ENCODE results near the gene RNF19B.
A peak's percentile ranks its signal among the peaks of the same experiment; 100 is the strongest.

Gene RNF19B

DNA sequence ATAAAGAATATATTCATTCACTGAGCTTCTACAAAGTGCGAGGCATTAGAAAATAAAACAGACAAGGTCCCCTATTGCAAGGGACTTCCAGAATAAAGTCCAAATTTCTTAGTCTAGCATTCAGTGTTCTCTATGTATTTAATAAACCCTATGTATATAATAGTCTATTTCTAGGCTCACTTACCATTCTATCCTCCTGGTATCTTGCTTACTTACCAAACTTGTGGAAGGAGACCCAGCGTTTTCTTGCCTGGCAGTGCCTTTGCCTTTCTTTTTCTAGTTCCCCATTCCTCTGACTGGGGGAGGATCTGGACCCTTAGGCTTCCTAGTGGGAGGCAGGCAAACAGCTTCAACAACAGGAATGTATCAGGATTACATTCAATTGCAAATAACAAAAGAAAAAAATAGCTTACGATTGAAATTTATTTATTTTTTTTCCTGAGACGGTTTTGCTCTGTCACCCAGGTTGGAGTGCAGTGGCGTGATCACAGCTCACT is 690 bp upstream of the RNF19B start:
- no peak for DNase-seq

GRCh38 chr1:32963746-32964460 is 706 bp downstream of the RNF19B start:
- peak; percentile 68 for DNase-seq

- no peak for DNase-seq
Measured at GRCh38 chr1:32962248-32962896, 2.2 kb downstream of the RNF19B start.

DNA sequence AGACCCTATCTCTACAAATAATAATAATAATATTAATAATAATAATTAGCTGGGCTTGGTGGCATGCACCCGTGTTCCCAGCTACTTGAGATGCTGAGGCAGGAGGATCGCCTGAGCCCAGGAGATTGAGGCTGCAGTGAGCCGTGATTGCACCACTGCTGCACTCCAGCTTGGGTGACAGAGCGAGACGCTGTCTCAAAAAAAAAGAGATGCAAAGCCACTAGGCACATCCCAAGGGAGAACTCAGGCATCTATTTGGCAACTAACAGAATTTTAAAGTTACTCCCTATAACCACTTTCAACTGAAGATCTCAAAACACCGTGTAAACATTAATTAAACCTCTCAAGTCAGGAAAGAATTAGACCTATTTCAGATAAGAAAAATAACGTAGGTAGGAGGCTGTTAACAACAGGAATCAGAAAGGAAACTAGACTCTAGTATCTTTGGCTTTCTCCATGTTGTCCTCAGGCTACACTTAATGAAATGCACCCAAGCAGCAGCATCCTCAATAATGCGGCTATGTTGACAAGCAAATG is 3.7 kb downstream of the RNF19B start:
- no peak for DNase-seq

DNA sequence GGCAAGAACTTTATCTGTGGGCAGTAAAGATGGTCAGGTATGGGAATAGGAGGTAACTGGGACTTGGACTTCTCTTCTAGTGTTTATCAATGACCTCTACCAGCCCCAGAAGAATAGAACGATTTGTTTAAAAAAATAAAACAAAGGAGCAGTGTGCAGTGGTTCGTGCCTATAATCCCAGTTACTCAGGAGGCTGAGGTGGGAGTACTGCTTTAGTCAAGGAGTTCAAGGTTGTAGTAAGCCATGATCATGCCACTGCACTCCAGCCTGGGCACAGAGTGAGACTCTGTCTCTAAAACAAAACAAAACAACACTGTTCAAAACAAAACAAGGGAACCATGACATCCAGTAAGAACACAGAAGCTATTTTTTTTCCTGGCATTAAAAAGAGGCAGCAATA is 4.3 kb downstream of the RNF19B start:
- no peak for DNase-seq

DNA sequence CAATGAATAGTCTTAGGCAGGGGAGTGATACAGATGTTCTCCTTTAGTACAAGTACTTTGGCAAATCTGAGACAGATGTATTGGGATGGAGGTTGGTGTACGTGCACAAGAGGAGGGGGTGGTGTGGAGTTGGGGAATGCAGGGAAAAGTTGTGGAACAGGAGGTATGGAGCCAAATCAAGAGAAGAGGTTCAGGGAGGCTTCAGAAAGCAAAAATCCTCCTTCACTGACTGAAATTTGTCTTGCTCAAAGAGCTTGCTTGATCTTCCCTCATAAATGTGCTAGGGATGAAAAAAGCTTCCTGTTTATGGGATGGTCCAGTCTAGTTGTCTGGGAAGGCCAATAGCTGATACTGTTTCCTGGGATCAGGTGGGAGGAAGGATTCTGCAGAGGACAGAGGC is 5.8 kb downstream of the RNF19B start:
- DNase-seq: no peak

DNA sequence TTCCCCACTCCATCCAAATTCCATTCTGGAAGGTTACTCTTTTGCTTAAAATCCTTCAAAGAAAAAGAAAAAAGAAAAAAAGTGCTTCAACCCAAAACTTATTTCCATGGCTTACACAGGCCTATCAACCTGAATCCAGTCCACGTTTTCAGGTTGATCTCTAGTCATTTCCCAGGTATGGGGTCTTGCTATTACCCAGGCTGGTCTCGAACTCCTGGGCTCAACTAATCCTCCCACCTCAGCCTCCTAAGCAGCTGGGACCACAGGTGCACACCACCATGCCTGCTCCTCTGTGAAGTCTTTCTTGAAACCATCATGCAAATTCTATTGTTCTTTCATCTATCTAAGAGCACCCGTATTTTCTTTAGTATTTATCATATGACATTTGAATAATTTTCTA is 7.6 kb downstream of the RNF19B start:
- no peak for DNase-seq

GRCh38 chr1:32954168-32954567 is 10.4 kb downstream of the RNF19B start:
- no peak for DNase-seq

GRCh38 chr1:32953495-32953894 is 11.1 kb downstream of the RNF19B start:
- no peak for DNase-seq

- no peak for DNase-seq
Measured at GRCh38 chr1:32949519-32949918, 15.1 kb downstream of the RNF19B start.

- no peak for DNase-seq
Measured at GRCh38 chr1:32948905-32949304, 15.7 kb downstream of the RNF19B start.

- DNase-seq: no peak
Measured at GRCh38 chr1:32948390-32948722, 16.3 kb downstream of the RNF19B start.

DNA sequence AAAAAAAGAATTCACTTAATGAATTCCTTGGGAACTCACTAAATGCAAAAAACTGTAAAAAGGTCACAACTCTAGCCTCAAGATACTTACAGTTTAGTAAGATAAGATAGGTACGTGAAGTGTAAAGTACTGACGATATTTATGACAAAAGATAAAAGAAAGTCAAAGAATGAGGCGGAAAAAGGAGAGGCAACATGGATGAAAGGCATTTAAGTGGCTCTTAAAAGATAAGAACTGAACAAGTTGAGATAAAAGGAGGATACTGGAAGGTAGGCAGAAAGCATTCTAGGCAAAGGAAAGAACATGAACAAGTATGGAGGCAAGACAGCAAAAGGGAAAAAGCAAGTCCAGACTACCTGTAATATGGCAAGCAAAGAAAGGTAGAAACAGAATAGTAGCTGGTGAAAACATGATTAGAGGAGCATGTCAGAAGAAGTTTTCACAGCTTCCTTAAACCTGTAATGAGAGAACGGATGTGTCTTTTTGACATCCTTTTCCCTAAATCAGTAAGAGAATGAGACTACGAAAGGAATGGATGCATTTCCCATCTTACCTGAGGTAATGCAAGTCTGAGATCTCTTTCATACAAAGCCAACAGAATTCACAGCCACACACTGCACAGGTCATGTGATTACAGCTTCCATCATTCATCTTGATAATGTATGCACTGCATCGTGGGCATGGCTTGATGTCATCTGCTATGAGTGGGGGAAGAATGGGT is 16.8 kb downstream of the RNF19B start:
- no peak for DNase-seq

DNA sequence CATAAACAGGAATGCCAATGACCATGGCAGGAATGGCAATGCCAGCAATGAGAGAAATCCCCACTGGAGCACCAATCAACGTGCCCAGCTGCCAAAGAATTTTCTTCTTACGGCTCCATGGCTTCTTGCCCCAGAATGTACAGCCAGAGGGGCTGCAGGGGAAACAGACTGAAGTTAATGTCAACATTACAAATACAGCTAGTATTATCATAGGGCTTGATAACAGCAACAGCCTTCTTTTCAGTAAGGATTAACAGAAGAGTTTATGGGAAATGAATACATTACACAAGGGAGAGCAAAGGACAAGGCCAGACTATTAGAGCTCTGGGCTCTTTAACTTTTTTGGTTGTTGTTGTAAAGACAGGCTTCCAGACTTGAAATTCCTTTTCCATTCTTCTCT is 18.2 kb downstream of the RNF19B start:
- DNase-seq: no peak

DNA sequence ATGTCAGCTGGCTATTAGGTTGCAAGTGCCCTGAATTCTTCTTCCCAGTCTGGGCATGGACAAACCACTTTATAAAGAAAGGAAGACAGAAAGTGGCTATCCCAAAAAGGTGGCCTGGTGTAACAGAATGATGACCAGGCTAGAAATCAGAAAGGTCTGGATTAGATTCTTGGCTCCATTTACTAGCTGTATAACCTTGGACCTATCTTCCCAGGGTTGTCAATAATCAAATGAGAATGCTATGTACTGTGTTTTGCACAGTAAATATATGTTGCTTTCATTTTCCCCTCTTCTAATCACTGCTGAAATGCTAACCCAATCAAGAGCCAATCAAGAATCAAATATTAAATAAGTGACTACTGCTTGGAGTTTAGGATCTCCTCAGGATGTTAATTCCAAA is 20.4 kb downstream of the RNF19B start:
- DNase-seq: no peak

- DNase-seq: no peak
Measured at GRCh38 chr1:32939655-32940371, 24.8 kb downstream of the RNF19B start.

- no peak for DNase-seq
Measured at GRCh38 chr1:32937061-32937460, 27.5 kb downstream of the RNF19B start.

DNA sequence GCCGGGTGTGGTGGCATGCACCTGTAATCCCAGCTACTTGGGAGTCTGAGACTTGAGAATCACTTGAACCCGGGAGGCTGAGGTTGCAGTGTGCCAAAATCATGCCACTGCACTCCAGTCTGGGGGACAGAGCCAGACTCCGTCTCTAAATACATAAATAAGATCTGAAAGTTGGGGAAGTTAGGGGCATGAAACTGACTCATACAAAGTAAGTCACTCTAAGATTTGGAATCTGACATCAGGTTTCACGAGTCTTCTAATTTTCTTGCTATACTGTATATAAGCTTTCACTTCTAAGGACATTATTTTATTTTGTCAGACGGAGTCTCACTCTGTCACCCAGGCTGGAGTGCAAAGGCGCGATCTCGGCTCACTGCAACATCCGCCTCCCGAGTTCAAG is 30.1 kb downstream of the RNF19B start:
- no peak for DNase-seq

DNA sequence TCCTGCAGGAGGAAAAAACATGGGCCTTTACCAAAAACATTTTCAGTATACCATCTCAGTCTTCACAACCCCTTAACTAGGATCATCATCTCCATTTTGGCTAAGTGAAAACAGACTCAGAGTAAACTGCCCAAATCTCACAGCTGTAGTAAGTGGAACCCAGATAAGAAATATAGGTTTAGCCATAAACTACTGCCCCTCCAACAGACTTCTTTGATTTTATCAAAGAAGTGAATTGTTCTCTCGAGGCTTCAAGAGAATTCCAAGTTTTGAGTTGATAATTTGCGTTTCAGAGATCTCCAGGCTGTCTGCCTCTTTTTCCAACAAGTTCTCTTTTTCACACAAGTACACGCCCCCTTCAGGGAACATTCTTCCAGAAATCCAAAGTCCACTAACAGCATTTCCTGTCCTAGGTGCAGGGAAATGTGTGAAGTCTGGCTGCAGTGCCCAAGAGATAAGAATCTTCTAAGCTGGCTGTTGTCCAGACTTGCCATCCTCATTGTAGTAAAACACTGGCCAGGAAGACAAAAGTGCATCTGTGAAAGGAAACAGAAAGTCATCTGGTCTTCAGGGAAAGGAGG is 30.8 kb downstream of the RNF19B start:
- DNase-seq: no peak

- no peak for DNase-seq
Measured at GRCh38 chr1:32931760-32932159, 32.8 kb downstream of the RNF19B start.

DNA sequence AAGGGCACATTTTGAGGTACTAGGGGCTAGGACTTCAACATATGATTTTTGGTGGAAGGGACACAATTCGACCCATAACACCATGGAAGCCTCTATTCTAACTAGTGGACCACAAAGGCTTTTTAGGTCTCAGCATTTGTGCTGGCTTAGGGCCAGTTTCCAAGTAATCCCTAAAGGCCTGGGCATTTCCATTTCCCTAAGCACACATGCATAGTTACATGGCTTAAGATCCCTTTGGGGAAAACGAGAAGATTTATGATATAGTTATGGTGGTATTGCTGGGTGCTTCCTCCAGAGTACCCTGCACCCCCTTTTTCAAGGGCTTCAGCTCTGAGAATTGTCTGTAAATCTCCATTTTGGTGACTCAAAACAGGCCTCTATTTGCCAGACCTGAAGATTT is 35.2 kb downstream of the RNF19B start:
- no peak for DNase-seq

GRCh38 chr1:32928715-32929114 is 35.9 kb downstream of the RNF19B start:
- DNase-seq: no peak

GRCh38 chr1:32928285-32928684 is 36.3 kb downstream of the RNF19B start:
- DNase-seq: no peak

Data from activated naive CD4-positive, alpha-beta T cell treated with anti-CD3 and anti-CD28 coated beads, Interleukin-2, amount 50 U/mL, for 16 hours (primary cell).